NCI-H510A treated with DMSO at 0.1 percent for 48 hours (cell line): ENCODE results near the gene IER2.
"Not testable (repeated sequence)": the region's sequence is repeated elsewhere in the genome, so short reads cannot be mapped to it uniquely, and the experiment has no call there.

Experiments
- DNase-seq: peaks from one replicate; lab custom pipeline; 2025; lab: John Stamatoyannopoulos, UW

Gene IER2

DNA sequence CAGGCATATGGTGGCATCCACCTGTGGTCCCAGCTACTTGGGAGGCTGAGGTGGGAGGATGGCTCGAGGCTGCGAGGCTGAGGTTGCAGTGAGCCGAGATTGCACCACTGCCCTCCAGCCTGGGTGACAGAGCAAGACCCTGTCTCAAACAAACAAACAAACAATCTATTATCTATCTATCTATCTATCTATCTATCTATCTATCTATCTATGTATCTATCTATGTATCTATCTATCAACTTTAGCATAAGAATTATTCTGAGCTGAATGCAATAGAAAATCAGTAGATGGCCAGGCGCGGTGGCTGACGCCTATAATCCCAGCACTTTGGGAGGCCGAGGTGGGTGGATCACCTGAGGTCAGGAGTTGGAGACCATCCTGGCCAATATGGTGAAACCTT lies 51.9 kb downstream of the IER2 start:
- not testable (repeated sequence) for DNase-seq
